Fibroblast of lung (primary cell): ENCODE results near the gene STARD3. TPM values are rescaled to one million over a fixed set of nuclear protein-coding genes. Genes with fewer than 3 reads are reported as not detected.

Experiments used
- DNase-seq, 2 donors: peaks; one replicate each; pipeline versions ENCODE4 v3.0.0 to v3.0.0-alpha.2; 2010; ENCODE audit warnings: low read depth in 2 of 2
- H2AFZ ChIP-seq: 2 replicates; pipeline ENCODE4 v1.5.1; 2012; ENCODE audit warnings: low read length, control low read depth, inconsistent platforms
- H3K27ac ChIP-seq: 2 replicates; pipeline ENCODE4 v1.5.1; 2011; ENCODE audit warnings: low read length, control low read depth; ENCODE audit not compliant: insufficient read depth
- H3K27me3 ChIP-seq: 2 replicates; pipeline ENCODE4 v1.5.1; 2011; ENCODE audit warnings: mild to moderate bottlenecking, low read length; ENCODE audit not compliant: control insufficient read depth, insufficient read depth
- H3K36me3 ChIP-seq: 2 replicates; pipeline ENCODE4 v1.5.1; 2011; ENCODE audit warnings: low read length; ENCODE audit not compliant: control insufficient read depth, insufficient read depth
- H3K4me1 ChIP-seq: 2 replicates; pipeline ENCODE4 v1.5.1; 2011; ENCODE audit warnings: low read length; ENCODE audit not compliant: control insufficient read depth, insufficient read depth; ENCODE audit errors: extremely low read depth
- H3K4me2 ChIP-seq: 2 replicates; pipeline ENCODE4 v1.5.1; 2011; ENCODE audit warnings: low read length, control low read depth; ENCODE audit not compliant: insufficient read depth; ENCODE audit errors: extremely low read depth
- H3K4me3 ChIP-seq, 4 experiments: fragments of 200-600 bp in 1 of 4; sonication (generic) in 1 of 4; replicated peaks in 1 of 4; 2 replicates each; pipeline ENCODE4 v1.5.1; 2011 to 2016; ENCODE audit warnings: low read length in 4 of 4, low read depth in 3 of 4, mild to moderate bottlenecking in 3 of 4, control low read depth in 2 of 4, inconsistent platforms in 1 of 4, mixed read lengths in 1 of 4; ENCODE audit not compliant: insufficient read depth in 1 of 4; ENCODE audit errors: control extremely low read depth in 1 of 4
- H3K79me2 ChIP-seq: 2 replicates; pipeline ENCODE4 v1.5.1; 2012; ENCODE audit warnings: mild to moderate bottlenecking, low read length, inconsistent platforms; ENCODE audit not compliant: control insufficient read depth, insufficient read depth
- H3K9ac ChIP-seq: 2 replicates; pipeline ENCODE4 v1.5.1; 2011; ENCODE audit warnings: mild to moderate bottlenecking, low read length, control low read depth; ENCODE audit not compliant: insufficient read depth
- H3K9me3 ChIP-seq: 2 replicates; pipeline ENCODE4 v1.5.1; 2012; ENCODE audit warnings: low read depth, low read length; ENCODE audit not compliant: control insufficient read depth, insufficient read depth
- H4K20me1 ChIP-seq: 2 replicates; pipeline ENCODE4 v1.5.1; 2011; ENCODE audit warnings: low read length; ENCODE audit not compliant: control insufficient read depth, insufficient read depth; ENCODE audit errors: extremely low read depth
- CTCF ChIP-seq, 2 donors: IDR thresholded peaks in 1 of 2; conservative IDR thresholded peaks in 1 of 2; 1 replicate in 1 of 2; 2 replicates in 1 of 2; pipeline ENCODE4 v1.5.1; 2011 to 2012; ENCODE audit warnings: low read length in 2 of 2, control low read depth in 1 of 2, inconsistent platforms in 1 of 2, low read depth in 1 of 2, mild to moderate bottlenecking in 1 of 2
- EZH2 ChIP-seq: IDR thresholded peaks from 2 replicates; pipeline ENCODE4 v1.5.1; 2012; ENCODE audit warnings: low read length, control low read depth, mild to moderate bottlenecking; ENCODE audit errors: missing control alignments
- polyA plus RNA-seq, 2 donors: library from polyadenylated mRNA; depleted of rRNA in 1 of 2; stranded (reverse) in 1 of 2; unstranded in 1 of 2; fragments of >200 nt; gene quantifications; 2 replicates each; pipeline ENCODE4 v1.2.1, GENCODE V29; 2011 to 2012; ENCODE audit warnings: missing spikeins in 1 of 2
- total RNA-seq: library from RNA; depleted of rRNA; stranded (reverse); fragments of >200 nt; gene quantifications from 2 replicates; pipeline ENCODE4 v1.2.1, GENCODE V29; 2014

Gene STARD3
- total and polyA plus RNA-seq, 2 donors (not counting 1 experiment from before 2014, with no cell fraction given): 30.4 to 31.7 TPM

GRCh38 chr17:39617100-39617445 lies 19.9 kb upstream of the STARD3 start:
- H2AFZ ChIP-seq: no peak overlapping the region
- peak overlapping the region in 2 of 4 experiments; percentile 27 to 59 for H3K4me3 ChIP-seq
- H3K27me3 ChIP-seq: peaks cover 25% of the 10 kb centered on the region
- H3K79me2 ChIP-seq: no peaks in the 10 kb centered on the region
- no peaks in the 10 kb centered on the region for H4K20me1 ChIP-seq
- H3K9ac ChIP-seq: no peak overlapping the region
- no peaks in the 10 kb centered on the region for H3K9me3 ChIP-seq
- no peaks in the 10 kb centered on the region for H3K36me3 ChIP-seq
- no peak overlapping the region for H3K4me2 ChIP-seq
- no peak for DNase-seq
- H3K4me1 ChIP-seq: no peaks in the 10 kb centered on the region
- TF ChIP-seq EZH2: no peak
- TF ChIP-seq CTCF (conservative IDR thresholded peaks at IDR 0.05 in 1 of 2, IDR thresholded peaks at IDR 0.05 in 1 of 2; ENCODE audit: low read depth in 1 of 2, low read length in 2 of 2): no peak
- H3K27ac ChIP-seq: no peak overlapping the region

GRCh38 chr17:39617446-39618245 lies 19.3 kb upstream of the STARD3 start:
- peak; percentile 18 to 36 for DNase-seq
- Histone ChIP-seq H3K36me3 (no peaks in the 10 kb centered on the region), H3K9ac (peak overlapping the region; percentile 26), H3K27me3 (peaks cover 25% of the 10 kb centered on the region), H3K4me3 (peak overlapping the region; percentile 27 to 59 (median 43)), H3K79me2 (no peaks in the 10 kb centered on the region), H3K4me1 (no peaks in the 10 kb centered on the region), H3K27ac (no peak overlapping the region), H2AFZ (no peak overlapping the region), H3K4me2 (peak overlapping the region; percentile 71), H4K20me1 (no peaks in the 10 kb centered on the region), H3K9me3 (no peaks in the 10 kb centered on the region)
- TF ChIP-seq CTCF (conservative IDR thresholded peaks at IDR 0.05 in 1 of 2, IDR thresholded peaks at IDR 0.05 in 1 of 2; ENCODE audit: low read depth in 1 of 2, low read length in 2 of 2) (no peak), EZH2 (no peak)

- no peak overlapping the region for H3K9ac ChIP-seq
- DNase-seq: no peak
- H4K20me1 ChIP-seq: no peaks in the 10 kb centered on the region
Observed at GRCh38 chr17:39618246-39618913, 18.6 kb upstream of the STARD3 start.

More at GRCh38 chr17:39618246-39618913, 18.6 kb upstream of the STARD3 start:
- Histone ChIP-seq H3K4me2 (peak overlapping the region; percentile 87), H3K4me1 (no peaks in the 10 kb centered on the region), H3K27me3 (peaks cover 25% of the 10 kb centered on the region), H2AFZ (peak overlapping the region; percentile 52), H3K4me3 (peak overlapping the region; percentile 32 to 78 (median 56)), H3K79me2 (no peaks in the 10 kb centered on the region), H3K27ac (no peak overlapping the region), H3K9me3 (no peaks in the 10 kb centered on the region), H3K36me3 (no peaks in the 10 kb centered on the region)
- TF ChIP-seq EZH2 (no peak), CTCF (conservative IDR thresholded peaks at IDR 0.05 in 1 of 2, IDR thresholded peaks at IDR 0.05 in 1 of 2; ENCODE audit: low read depth in 1 of 2, low read length in 2 of 2) (no peak)
